Natural killer cell (primary cell): Measurements from ENCODE around the gene MAT1A. TPM values are rescaled to one million over a fixed set of nuclear protein-coding genes. Genes with fewer than 3 reads are reported as not detected.
"Not testable (repeated sequence)": the region's sequence is repeated elsewhere in the genome, so short reads cannot be mapped to it uniquely, and the experiment has no call there.

Experiments
- ATAC-seq, 3 donors: fragments of 150-1000 bp in 2 of 3; fragments of 200-7000 bp in 1 of 3; cut with Tn5 transposase; 1 replicate in 1 of 3; 2 replicates in 2 of 3; pipeline ENCODE4 v1.10.0; 2021; ENCODE audit warnings: mild to moderate bottlenecking in 2 of 3, moderate library complexity in 2 of 3
- DNase-seq, 2 donors: peaks; one replicate each; pipeline versions ENCODE4 v3.0.0 to v3.0.0-alpha.2; 2013 to 2021; ENCODE audit warnings: mixed read lengths in 1 of 2
- H3K27ac ChIP-seq: one replicate; pipeline ENCODE4 v1.5.1; 2013; ENCODE audit warnings: mild to moderate bottlenecking, low read length
- H3K27me3 ChIP-seq: one replicate; pipeline ENCODE4 v1.6.1; 2013; ENCODE audit warnings: low read length; ENCODE audit not compliant: control insufficient read depth, insufficient read depth
- H3K36me3 ChIP-seq: one replicate; pipeline ENCODE4 v1.6.1; 2013; ENCODE audit warnings: low read length; ENCODE audit not compliant: control insufficient read depth, insufficient read depth
- H3K4me1 ChIP-seq: one replicate; pipeline ENCODE4 v1.6.1; 2013; ENCODE audit warnings: low read length; ENCODE audit not compliant: control insufficient read depth, insufficient read depth
- H3K4me3 ChIP-seq: one replicate; pipeline ENCODE4 v1.5.1; 2013; ENCODE audit warnings: low read length
- H3K9me3 ChIP-seq: one replicate; pipeline ENCODE4 v1.6.1; 2013; ENCODE audit warnings: low read length; ENCODE audit not compliant: control insufficient read depth, insufficient read depth
- H3K27ac Mint-ChIP-seq, 2 donors: one replicate each; pipeline ENCODE4 v1.8.0; 2022; ENCODE audit warnings: mild to moderate bottlenecking in 2 of 2, mixed read lengths in 2 of 2, moderate library complexity in 1 of 2
- H3K27me3 Mint-ChIP-seq, 2 donors: one replicate each; pipeline ENCODE4 v1.8.0; 2022; ENCODE audit warnings: low read depth in 2 of 2, mixed read lengths in 2 of 2
- H3K36me3 Mint-ChIP-seq: one replicate; pipeline ENCODE4 v1.8.0; 2022; ENCODE audit warnings: mixed read lengths
- H3K4me1 Mint-ChIP-seq, 2 donors: one replicate each; pipeline ENCODE4 v1.8.0; 2022; ENCODE audit warnings: mixed read lengths in 2 of 2
- H3K4me3 Mint-ChIP-seq: one replicate; pipeline ENCODE4 v1.8.0; 2022; ENCODE audit warnings: mild to moderate bottlenecking, moderate library complexity, mixed read lengths
- H3K9me3 Mint-ChIP-seq, 2 donors: one replicate each; pipeline ENCODE4 v1.8.0; 2022; ENCODE audit warnings: mixed read lengths in 2 of 2
- WGBS: methylation state at CpG from one replicate; pipeline ENCODE4 v1.1.7; 2013; ENCODE audit warnings: missing lambda C conversion rate; ENCODE audit not compliant: insufficient coverage; 5-methylcytosine and 5-hydroxymethylcytosine counted together
- intact Hi-C: fragments of 100-400 bp; cut with micrococcal nuclease; formaldehyde crosslinking; loops from one replicate; pipeline ENCODE4 v1.14.2; 2022
- total RNA-seq, 4 donors: library from RNA; stranded (reverse); fragments of 120-200 nt in 1 of 4; gene quantifications; one replicate each; pipeline versions ENCODE4 v1.2.3 to v1.2.4, GENCODE V29; 2013 to 2022
- TF ChIP-seq, protein P1 (sequence below): fragments of 200-600 bp; IDR thresholded peaks from one replicate; pipeline ENCODE4 v1.8.0; 2022; ENCODE audit warnings: antibody characterized with exemption

Gene MAT1A
- total RNA-seq, 3 donors from 2014 or later (not counting 1 experiment from before 2014, with no cell fraction given), result not detected

DNA sequence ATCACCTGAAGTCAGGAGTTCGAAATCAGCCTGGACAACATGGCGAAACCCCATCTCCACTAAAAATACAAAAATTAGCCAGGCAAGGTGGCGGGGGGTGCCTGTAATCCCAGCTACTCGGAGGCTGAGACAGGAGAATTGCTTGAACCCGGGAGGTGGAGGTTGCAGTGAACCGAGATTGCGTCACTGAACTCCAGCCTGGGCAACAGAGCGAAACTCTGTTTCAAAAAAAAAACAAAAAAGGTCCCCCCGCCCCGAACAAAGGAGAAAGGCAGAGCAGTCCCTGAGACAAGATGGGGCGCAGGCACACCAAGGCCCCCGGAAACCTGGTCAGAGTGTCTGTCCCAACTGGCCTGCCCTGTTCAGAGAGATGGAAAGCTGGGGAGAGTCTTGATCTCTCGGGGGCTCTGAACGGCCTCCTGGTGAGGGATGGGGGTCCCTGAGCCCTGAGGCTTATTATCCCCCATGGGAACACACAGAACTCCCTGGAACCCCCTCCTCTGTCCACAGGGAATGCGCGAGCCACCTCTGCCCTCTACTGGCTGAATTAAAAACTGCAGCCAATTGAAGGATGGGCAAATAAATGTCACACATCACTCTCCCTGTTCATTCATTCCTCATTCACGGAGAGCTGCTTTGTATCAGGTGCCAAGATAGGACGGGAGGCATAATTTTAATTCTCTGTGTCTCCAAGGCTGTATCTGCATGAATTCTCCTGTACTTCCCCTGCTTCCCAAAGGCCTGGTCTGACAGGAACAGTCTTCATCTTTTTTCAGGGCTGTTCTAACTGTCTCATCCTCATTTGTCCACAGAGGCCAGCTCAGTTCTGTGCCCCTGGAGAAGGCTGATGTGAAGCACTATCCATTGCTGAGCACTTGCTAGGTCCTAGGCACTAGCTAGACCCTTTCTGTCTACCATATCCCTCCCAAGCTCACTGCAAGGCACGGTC, 28.9 kb downstream of the MAT1A start:
- DNase-seq, result peak in 1 of 2 donors; percentile 60
- no peak overlapping the region for H3K27ac Mint-ChIP-seq
- H3K4me3 ChIP-seq, result no peak overlapping the region
- TF ChIP-seq, protein P1, sequence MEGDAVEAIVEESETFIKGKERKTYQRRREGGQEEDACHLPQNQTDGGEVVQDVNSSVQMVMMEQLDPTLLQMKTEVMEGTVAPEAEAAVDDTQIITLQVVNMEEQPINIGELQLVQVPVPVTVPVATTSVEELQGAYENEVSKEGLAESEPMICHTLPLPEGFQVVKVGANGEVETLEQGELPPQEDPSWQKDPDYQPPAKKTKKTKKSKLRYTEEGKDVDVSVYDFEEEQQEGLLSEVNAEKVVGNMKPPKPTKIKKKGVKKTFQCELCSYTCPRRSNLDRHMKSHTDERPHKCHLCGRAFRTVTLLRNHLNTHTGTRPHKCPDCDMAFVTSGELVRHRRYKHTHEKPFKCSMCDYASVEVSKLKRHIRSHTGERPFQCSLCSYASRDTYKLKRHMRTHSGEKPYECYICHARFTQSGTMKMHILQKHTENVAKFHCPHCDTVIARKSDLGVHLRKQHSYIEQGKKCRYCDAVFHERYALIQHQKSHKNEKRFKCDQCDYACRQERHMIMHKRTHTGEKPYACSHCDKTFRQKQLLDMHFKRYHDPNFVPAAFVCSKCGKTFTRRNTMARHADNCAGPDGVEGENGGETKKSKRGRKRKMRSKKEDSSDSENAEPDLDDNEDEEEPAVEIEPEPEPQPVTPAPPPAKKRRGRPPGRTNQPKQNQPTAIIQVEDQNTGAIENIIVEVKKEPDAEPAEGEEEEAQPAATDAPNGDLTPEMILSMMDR, result peak; percentile 88
- no peaks in the 10 kb centered on the region for H3K4me1 ChIP-seq
- peaks cover 0 to 9% of the 10 kb centered on the region in 2 donors for H3K27me3 Mint-ChIP-seq
- no peaks in the 10 kb centered on the region for H3K27me3 ChIP-seq
- WGBS, result 63% methylated on average over 19 of the region's 19 CpGs
- intact Hi-C loops, result no loop called here
- H3K9me3 Mint-ChIP-seq, result no peaks in the 10 kb centered on the region
- H3K36me3 ChIP-seq, result no peaks in the 10 kb centered on the region
- no peaks in the 10 kb centered on the region for H3K9me3 ChIP-seq
- H3K4me1 Mint-ChIP-seq, result no peaks in the 10 kb centered on the region
- H3K36me3 Mint-ChIP-seq, result no peaks in the 10 kb centered on the region
- H3K4me3 Mint-ChIP-seq, result no peak overlapping the region
- H3K27ac ChIP-seq, result no peak overlapping the region
- ATAC-seq, result peak; percentile 44 to 68 (median 64)

DNA sequence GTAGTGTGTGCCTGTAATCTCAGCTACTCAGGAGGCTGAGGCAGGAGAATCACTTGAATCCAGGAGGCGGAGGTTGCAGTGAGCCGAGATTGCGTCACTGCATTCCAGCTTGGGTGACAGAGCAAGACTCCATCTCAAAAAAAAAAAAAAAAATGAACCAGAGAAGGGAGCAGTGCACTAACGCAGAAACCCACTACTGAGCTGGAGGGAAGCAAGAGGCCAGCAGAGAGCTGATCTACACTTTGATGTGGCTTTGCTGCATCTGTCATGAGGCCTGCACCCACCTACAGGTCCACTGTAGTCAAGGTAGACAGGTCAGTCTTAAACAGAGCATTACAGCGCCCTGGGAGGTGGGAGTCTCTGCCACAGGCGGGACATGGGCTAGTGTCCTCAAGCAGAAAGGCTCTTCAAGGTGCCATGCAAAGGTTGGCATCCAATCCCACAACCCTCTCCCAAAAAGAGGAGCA, 30.0 kb downstream of the MAT1A start:
- 59% methylated on average over 6 of the region's 6 CpGs for WGBS
- intact Hi-C loops, result no loop called here
- Histone ChIP-seq H3K27ac (no peak overlapping the region), H3K9me3 (no peaks in the 10 kb centered on the region), H3K4me1 (no peaks in the 10 kb centered on the region), H3K4me3 (no peak overlapping the region), H3K27me3 (no peaks in the 10 kb centered on the region), H3K36me3 (no peaks in the 10 kb centered on the region)
- Mint-ChIP-seq H3K27me3 (peaks cover 0 to 5% of the 10 kb centered on the region in 2 donors), H3K4me3 (no peak overlapping the region), H3K36me3 (no peaks in the 10 kb centered on the region), H3K4me1 (no peaks in the 10 kb centered on the region), H3K27ac (no peak overlapping the region), H3K9me3 (no peaks in the 10 kb centered on the region)
- TF ChIP-seq, protein P1, result no peak
- ATAC-seq, result no peak
- no peak for DNase-seq

DNA sequence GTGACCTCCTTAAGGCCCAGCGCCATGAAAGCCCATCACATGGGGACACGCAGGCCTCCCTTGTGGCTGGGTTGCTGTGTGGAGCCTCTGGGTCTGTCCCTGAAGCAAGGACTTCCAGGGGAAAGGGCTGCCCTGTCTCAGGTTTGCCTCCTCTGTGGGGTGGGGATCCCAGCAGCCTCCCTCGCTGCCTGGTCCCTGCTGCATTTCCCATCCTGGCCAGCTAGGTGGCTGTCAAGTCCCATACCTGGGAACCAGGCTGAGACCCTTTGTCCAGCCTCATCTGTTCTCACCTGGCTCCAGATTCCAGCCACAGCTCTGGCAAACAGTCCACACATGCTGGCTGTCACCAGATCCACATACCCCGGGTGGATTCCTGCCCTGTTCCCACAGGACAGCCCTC, 32.7 kb downstream of the MAT1A start:
- not testable (repeated sequence) for H3K27ac Mint-ChIP-seq, ATAC-seq, DNase-seq

DNA sequence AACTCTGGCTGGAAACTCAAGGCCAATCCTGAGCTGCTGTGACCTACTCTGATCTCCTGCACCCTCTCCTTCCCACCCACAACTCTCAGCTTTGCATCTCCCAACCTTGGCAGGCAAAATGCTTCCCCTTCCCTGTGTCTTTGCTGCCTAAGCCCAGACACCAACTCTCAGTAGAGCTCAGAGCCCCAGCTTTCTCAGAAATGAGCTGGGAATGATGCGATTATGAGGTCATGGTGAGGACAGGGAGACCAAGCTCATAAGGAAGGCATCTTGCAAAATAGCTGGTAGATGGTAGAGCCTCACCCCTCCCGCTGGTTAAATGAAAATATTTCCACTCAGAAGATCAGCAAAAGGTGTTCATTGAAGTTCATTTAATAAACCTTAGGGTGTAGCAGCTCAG, 34.7 kb downstream of the MAT1A start:
- Mint-ChIP-seq H3K4me1 (peaks cover 11 to 19% of the 10 kb centered on the region in 2 donors), H3K27me3 (peaks cover 5 to 13% of the 10 kb centered on the region in 2 donors)
- WGBS, result no CpG with 5 or more reads among the region's 2 CpGs
- H3K27ac Mint-ChIP-seq, H3K36me3 ChIP-seq, H3K9me3 ChIP-seq, DNase-seq, H3K4me3 ChIP-seq, H3K27me3 ChIP-seq, intact Hi-C loops, H3K9me3 Mint-ChIP-seq, H3K4me3 Mint-ChIP-seq, ATAC-seq, H3K27ac ChIP-seq, H3K36me3 Mint-ChIP-seq: not testable (repeated sequence)
- H3K4me1 ChIP-seq, result peaks cover 19% of the 10 kb centered on the region

More for the DNA sequence above, 32.7 kb downstream of the MAT1A start:
- H3K36me3 Mint-ChIP-seq, H3K36me3 ChIP-seq, H3K27me3 ChIP-seq, H3K4me3 Mint-ChIP-seq, H3K4me3 ChIP-seq, intact Hi-C loops, H3K9me3 Mint-ChIP-seq, H3K27ac ChIP-seq, H3K9me3 ChIP-seq: not testable (repeated sequence)
- 67% methylated on average over 4 of the region's 4 CpGs for WGBS
- peaks cover 11 to 19% of the 10 kb centered on the region in 2 donors for H3K4me1 Mint-ChIP-seq
- peaks cover 5 to 13% of the 10 kb centered on the region in 2 donors for H3K27me3 Mint-ChIP-seq
- peaks cover 19% of the 10 kb centered on the region for H3K4me1 ChIP-seq

DNA sequence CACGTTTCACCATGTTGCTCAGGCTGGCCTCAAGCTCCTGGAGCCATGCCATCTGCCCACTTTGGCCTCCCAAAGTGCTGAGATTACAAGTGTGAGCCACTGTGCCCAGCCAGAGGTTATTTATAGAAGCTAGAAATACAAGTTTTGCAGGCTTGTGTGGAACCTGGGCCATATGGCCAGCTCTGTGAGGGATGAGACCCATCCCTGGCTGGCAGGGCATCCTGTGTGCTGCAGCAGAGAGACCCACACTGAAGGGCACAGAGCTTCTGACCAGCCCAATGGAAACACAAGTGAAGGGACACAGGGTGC, 35.5 kb downstream of the MAT1A start:
- H3K36me3 Mint-ChIP-seq, H3K36me3 ChIP-seq, H3K27ac ChIP-seq, H3K4me3 Mint-ChIP-seq, H3K27ac Mint-ChIP-seq, H3K27me3 ChIP-seq, H3K9me3 Mint-ChIP-seq, intact Hi-C loops, H3K9me3 ChIP-seq, DNase-seq, H3K4me3 ChIP-seq: not testable (repeated sequence)
- peaks cover 19% of the 10 kb centered on the region for H3K4me1 ChIP-seq
- peak in 1 of 3 donors; percentile 8 for ATAC-seq
- Mint-ChIP-seq H3K4me1 (peaks cover 11 to 19% of the 10 kb centered on the region in 2 donors), H3K27me3 (peaks cover 5 to 13% of the 10 kb centered on the region in 2 donors)
- 10% methylated on average over 1 of the region's 1 CpG for WGBS
